Measurements from ENCODE around the gene EHMT1. TPM values are rescaled to one million over a fixed set of nuclear protein-coding genes. Genes with fewer than 3 reads are reported as not detected.
A peak's percentile ranks its signal among the peaks of the same experiment; 100 is the strongest.

The EHMT1 gene
- total and polyA plus RNA-seq, 2 of the 13 experiments (the other 11 are each of a cell fraction or from before 2014, with no cell fraction given), result 23.0 to 27.1 TPM

- TF ChIP-seq GFI1 (CRISPR knock-in tag; IDR thresholded peaks at IDR 0.05; ENCODE audit: borderline replicate concordance), result 0 out of 2 replicates have a peak, but pooled peaks have one; percentile 37
- no peak for TF ChIP-seq ZFP36L1 (CRISPR knock-in tag; IDR thresholded peaks at IDR 0.05)
- no peak for TF ChIP-seq JUNB (CRISPR knock-in tag; IDR thresholded peaks at IDR 0.05; ENCODE audit: borderline replicate concordance)
- no peak for TF ChIP-seq ZSCAN29 (CRISPR knock-in tag; conservative IDR thresholded peaks at IDR 0.05)
- no peak for TF ChIP-seq HINFP (CRISPR knock-in tag; IDR thresholded peaks at IDR 0.05; ENCODE audit: low read depth)
- TF ChIP-seq FOXM1 (CRISPR knock-in tag; IDR thresholded peaks at IDR 0.05), result no peak
- peak; percentile 79; the same call in 1 of the 2 replicates for TF ChIP-seq ETV5 (CRISPR knock-in tag; IDR thresholded peaks at IDR 0.05; ENCODE audit: borderline replicate concordance)
- TF ChIP-seq MIER2 (CRISPR knock-in tag; IDR thresholded peaks at IDR 0.05), result no peak; the same call in 1 of the 2 replicates
- peak; percentile 75; the same call in 1 of the 2 replicates for TF ChIP-seq ZNF605 (CRISPR knock-in tag; IDR thresholded peaks at IDR 0.05)
- TF ChIP-seq NFIB (CRISPR knock-in tag; IDR thresholded peaks at IDR 0.05; ENCODE audit: borderline replicate concordance), result no peak
- TF ChIP-seq, protein P1, sequence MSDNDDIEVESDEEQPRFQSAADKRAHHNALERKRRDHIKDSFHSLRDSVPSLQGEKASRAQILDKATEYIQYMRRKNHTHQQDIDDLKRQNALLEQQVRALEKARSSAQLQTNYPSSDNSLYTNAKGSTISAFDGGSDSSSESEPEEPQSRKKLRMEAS (IDR thresholded peaks at IDR 0.05), result peak; percentile 55
- TF ChIP-seq SRSF1 (optimal IDR thresholded peaks at IDR 0.05; ENCODE audit: low read depth, low read length), result no peak
- 0 out of 2 replicates have a peak, but pooled peaks have one; percentile 36 for TF ChIP-seq ZNF572 (CRISPR knock-in tag; IDR thresholded peaks at IDR 0.05)
- TF ChIP-seq NFATC3 (CRISPR knock-in tag; IDR thresholded peaks at IDR 0.05), result no peak
- TF ChIP-seq XBP1 (CRISPR knock-in tag; IDR thresholded peaks at IDR 0.05), result no peak
- TF ChIP-seq ZNF710 (CRISPR knock-in tag; IDR thresholded peaks at IDR 0.05; ENCODE audit: borderline replicate concordance), result peak; percentile 89; the same call in 1 of the 2 replicates
- TF ChIP-seq ZSCAN9 (CRISPR knock-in tag; IDR thresholded peaks at IDR 0.05; ENCODE audit: borderline replicate concordance), result no peak; the same call in 1 of the 2 replicates
- peak; percentile 57; the same call in 1 of the 2 replicates for TF ChIP-seq ZNF782 (CRISPR knock-in tag; IDR thresholded peaks at IDR 0.05; ENCODE audit: borderline replicate concordance)
- TF ChIP-seq, protein P2, sequence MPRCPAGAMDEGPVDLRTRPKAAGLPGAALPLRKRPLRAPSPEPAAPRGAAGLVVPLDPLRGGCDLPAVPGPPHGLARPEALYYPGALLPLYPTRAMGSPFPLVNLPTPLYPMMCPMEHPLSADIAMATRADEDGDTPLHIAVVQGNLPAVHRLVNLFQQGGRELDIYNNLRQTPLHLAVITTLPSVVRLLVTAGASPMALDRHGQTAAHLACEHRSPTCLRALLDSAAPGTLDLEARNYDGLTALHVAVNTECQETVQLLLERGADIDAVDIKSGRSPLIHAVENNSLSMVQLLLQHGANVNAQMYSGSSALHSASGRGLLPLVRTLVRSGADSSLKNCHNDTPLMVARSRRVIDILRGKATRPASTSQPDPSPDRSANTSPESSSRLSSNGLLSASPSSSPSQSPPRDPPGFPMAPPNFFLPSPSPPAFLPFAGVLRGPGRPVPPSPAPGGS (CRISPR knock-in tag; IDR thresholded peaks at IDR 0.05), result 0 out of 2 replicates have a peak, but pooled peaks have one; percentile 51
- TF ChIP-seq ATF5 (CRISPR knock-in tag; IDR thresholded peaks at IDR 0.05; ENCODE audit: low read depth), result no peak
- TF ChIP-seq MNT (IDR thresholded peaks at IDR 0.05), result no peak
- no peak for TF ChIP-seq ZNF660 (CRISPR knock-in tag; IDR thresholded peaks at IDR 0.05; ENCODE audit: borderline replicate concordance, low read depth)
- 0 out of 2 replicates have a peak, but pooled peaks have one; percentile 29 for TF ChIP-seq ZNF225 (CRISPR knock-in tag; IDR thresholded peaks at IDR 0.05)
Observed at GRCh38 chr9:137789295-137789895, 170.6 kb downstream of the EHMT1 start (continued).

Data from HepG2 (cell line).